WTC11 (cell line): ENCODE measurements around the gene SEMA4F. TPM values are rescaled to one million over a fixed set of nuclear protein-coding genes. Genes with fewer than 3 reads are reported as not detected.

Source experiments
- ATAC-seq: fragments of 200-7000 bp; cut with Tn5 transposase; 2 replicates; pipeline ENCODE4 v1.10.0; 2021; ENCODE audit warnings: mild to moderate bottlenecking, moderate library complexity
- CTCF ChIA-PET: fragments of 300-600 bp; sonication (Branson Sonifier 250); formaldehyde crosslinking; loops from one replicate; lab custom pipeline; 2021; ENCODE audit warnings: antibody characterized with exemption; lab: Charles Lee
- POLR2A ChIA-PET: fragments of 350-600 bp; sonication (Branson Sonifier 250); formaldehyde crosslinking; loops from one replicate; lab custom pipeline; 2021; ENCODE audit warnings: antibody characterized with exemption; lab: Charles Lee
- DNase-seq: peaks from one replicate; pipeline ENCODE4 v3.0.0; 2021; ENCODE audit warnings: low spot score
- H3K27ac Mint-ChIP-seq: 2 replicates; pipeline ENCODE4 v1.8.0; 2021; ENCODE audit warnings: mixed read lengths
- H3K27me3 Mint-ChIP-seq: 2 replicates; pipeline ENCODE4 v1.8.0; 2021; ENCODE audit warnings: low read depth, mild to moderate bottlenecking, moderate library complexity, mixed read lengths
- H3K36me3 Mint-ChIP-seq: 2 replicates; pipeline ENCODE4 v1.8.0; 2021; ENCODE audit warnings: mixed read lengths
- H3K4me1 Mint-ChIP-seq: 2 replicates; pipeline ENCODE4 v1.8.0; 2022; ENCODE audit warnings: mixed read lengths
- H3K4me3 Mint-ChIP-seq: 2 replicates; pipeline ENCODE4 v1.8.0; 2021; ENCODE audit warnings: mild to moderate bottlenecking, moderate library complexity, mixed read lengths
- H3K9me3 Mint-ChIP-seq: 2 replicates; pipeline ENCODE4 v1.8.0; 2021; ENCODE audit warnings: mixed read lengths
- ATF1 ChIP-seq: sonication (generic); formaldehyde crosslinking; IDR thresholded peaks from 2 replicates; pipeline ENCODE4 v1.8.1; 2023; ENCODE audit warnings: mild to moderate bottlenecking, moderate library complexity, missing genetic modification reagents
- ATF6 ChIP-seq: sonication (generic); formaldehyde crosslinking; IDR thresholded peaks from 2 replicates; pipeline ENCODE4 v1.8.1; 2023; ENCODE audit warnings: mild to moderate bottlenecking, missing genetic modification reagents
- CBFB ChIP-seq: sonication (generic); formaldehyde crosslinking; IDR thresholded peaks from 2 replicates; pipeline ENCODE4 v1.8.1; 2022; ENCODE audit warnings: mild to moderate bottlenecking, low read depth, missing genetic modification reagents
- CREB1 ChIP-seq: sonication (generic); formaldehyde crosslinking; IDR thresholded peaks from 2 replicates; pipeline ENCODE4 v1.8.0; 2023; ENCODE audit warnings: mild to moderate bottlenecking, missing genetic modification reagents
- E2F4 ChIP-seq: sonication (generic); formaldehyde crosslinking; IDR thresholded peaks from 2 replicates; pipeline ENCODE4 v1.8.1; 2022; ENCODE audit warnings: low read depth, mild to moderate bottlenecking, moderate library complexity, missing genetic modification reagents, borderline replicate concordance
- FOXJ3 ChIP-seq: sonication (generic); formaldehyde crosslinking; IDR thresholded peaks from 2 replicates; pipeline ENCODE4 v1.9.0; 2021; ENCODE audit warnings: missing genetic modification reagents, mild to moderate bottlenecking, borderline replicate concordance
- MLX ChIP-seq: sonication (generic); formaldehyde crosslinking; IDR thresholded peaks from 2 replicates; pipeline ENCODE4 v1.8.1; 2023; ENCODE audit warnings: mild to moderate bottlenecking, missing genetic modification reagents, moderate library complexity
- NFATC4 ChIP-seq: fragments of 250-450 bp; sonication (Bioruptor Pico); IDR thresholded peaks from 2 replicates; pipeline ENCODE4 v1.9.0; 2021; ENCODE audit warnings: mild to moderate bottlenecking
- OVOL2 ChIP-seq: fragments of 250-450 bp; sonication (Bioruptor Pico); IDR thresholded peaks from 2 replicates; pipeline ENCODE4 v1.9.0; 2021; ENCODE audit warnings: mild to moderate bottlenecking, borderline replicate concordance
- TCF7 ChIP-seq: sonication (generic); formaldehyde crosslinking; IDR thresholded peaks from 2 replicates; pipeline ENCODE4 v1.8.0; 2022; ENCODE audit warnings: mild to moderate bottlenecking, low read depth, missing genetic modification reagents, moderate library complexity
- ZBTB21 ChIP-seq: sonication (generic); formaldehyde crosslinking; IDR thresholded peaks from 2 replicates; pipeline ENCODE4 v1.8.1; 2023; ENCODE audit warnings: mild to moderate bottlenecking, missing genetic modification reagents, borderline replicate concordance
- ZBTB43 ChIP-seq: sonication (generic); formaldehyde crosslinking; IDR thresholded peaks from 2 replicates; pipeline ENCODE4 v1.8.1; 2023; ENCODE audit warnings: mild to moderate bottlenecking, missing genetic modification reagents
- ZNF232 ChIP-seq: sonication (generic); formaldehyde crosslinking; IDR thresholded peaks from 2 replicates; pipeline ENCODE4 v1.8.0; 2022; ENCODE audit warnings: mild to moderate bottlenecking, missing genetic modification reagents
- ZNF423 ChIP-seq: fragments of 250-450 bp; sonication (Bioruptor Pico); IDR thresholded peaks from 2 replicates; pipeline ENCODE4 v2.1.2; 2022; ENCODE audit warnings: mild to moderate bottlenecking, moderate library complexity
- ZNF425 ChIP-seq: fragments of 250-450 bp; sonication (Bioruptor Pico); conservative IDR thresholded peaks from 2 replicates; pipeline ENCODE4 v1.9.0; 2021; ENCODE audit warnings: mild to moderate bottlenecking
- ZNF671 ChIP-seq: fragments of 250-450 bp; sonication (Bioruptor Pico); IDR thresholded peaks from 2 replicates; pipeline ENCODE4 v1.8.0; 2021; ENCODE audit warnings: mild to moderate bottlenecking
- ZSCAN18 ChIP-seq: fragments of 250-450 bp; sonication (Bioruptor Pico); IDR thresholded peaks from 2 replicates; pipeline ENCODE4 v2.1.2; 2022; ENCODE audit warnings: mild to moderate bottlenecking, moderate library complexity
- total RNA-seq: library from RNA; stranded (reverse); gene quantifications from 3 replicates; pipeline ENCODE4 v1.2.3, GENCODE V29; 2021

The SEMA4F gene
- total RNA-seq, 1 experiment from 2014 or later = 5.7 TPM

- no peaks in the 10 kb centered on the region for H3K36me3 Mint-ChIP-seq
- TF ChIP-seq ATF6 (CRISPR knock-in tag) (no peak), ZSCAN18 (no peak)
- TF ChIP-seq, all 79 proteins: peak for 0
- POLR2A ChIA-PET = no interaction called here
- Mint-ChIP-seq H3K4me1 (no peaks in the 10 kb centered on the region), H3K4me3 (no peak overlapping the region), H3K27ac (no peak overlapping the region), H3K9me3 (no peaks in the 10 kb centered on the region), H3K27me3 (no peaks in the 10 kb centered on the region)
- CTCF ChIA-PET = no interaction called here
- ATAC-seq (no peak), DNase-seq (no peak)
Observed at GRCh38 chr2:74725287-74725686, 71.2 kb downstream of the SEMA4F start.

GRCh38 chr2:74728842-74729241, 74.8 kb downstream of the SEMA4F start:
- POLR2A ChIA-PET = no interaction called here
- Mint-ChIP-seq H3K27me3 (no peaks in the 10 kb centered on the region), H3K4me3 (no peak overlapping the region), H3K36me3 (no peaks in the 10 kb centered on the region), H3K27ac (no peak overlapping the region), H3K4me1 (peaks cover 5% of the 10 kb centered on the region), H3K9me3 (no peaks in the 10 kb centered on the region)
- CTCF ChIA-PET = interaction anchor here (0.6 kb wide), 1 partner anchor 106 kb away, joined by 5 read pairs; no protein-coding TSS in a partner anchor
- ATAC-seq (no peak), DNase-seq (no peak)
- TF ChIP-seq FOXJ3 (CRISPR knock-in tag) (no peak), ZBTB21 (CRISPR knock-in tag) (no peak), ZBTB43 (no peak), ZNF232 (CRISPR knock-in tag) (no peak), E2F4 (CRISPR knock-in tag) (no peak), CREB1 (no peak), MLX (CRISPR knock-in tag) (no peak), OVOL2 (CRISPR knock-in tag) (no peak), CBFB (CRISPR knock-in tag) (no peak), ATF1 (no peak), ZNF425 (CRISPR knock-in tag) (no peak)
- TF ChIP-seq, all 79 proteins: peak for 0

GRCh38 chr2:74730530-74730929, 76.5 kb downstream of the SEMA4F start:
- no peaks in the 10 kb centered on the region for H3K27me3 Mint-ChIP-seq
- no peak overlapping the region for H3K4me3 Mint-ChIP-seq
- POLR2A ChIA-PET = no interaction called here
- TF ChIP-seq ZNF671 (CRISPR knock-in tag) (peak; percentile 69; the same call in 1 of the 2 replicates), NFATC4 (CRISPR knock-in tag) (peak; percentile 49; the same call in 1 of the 2 replicates), TCF7 (CRISPR knock-in tag) (no peak), ZNF423 (CRISPR knock-in tag) (no peak)
- no peaks in the 10 kb centered on the region for H3K36me3 Mint-ChIP-seq
- H3K4me1 Mint-ChIP-seq = peaks cover 22% of the 10 kb centered on the region
- DNase-seq = no peak
- no peak overlapping the region for H3K27ac Mint-ChIP-seq
- CTCF ChIA-PET = interaction anchor here (1.4 kb wide), 1 partner anchor 15 kb away, joined by 4 read pairs; no protein-coding TSS in a partner anchor
- H3K9me3 Mint-ChIP-seq = no peaks in the 10 kb centered on the region
- ATAC-seq = no peak; the same call in 1 of the 2 replicates
